Mucosa of descending colon (tissue), 3 donors: ENCODE results near the gene UGT1A1. TPM values are rescaled to one million over a fixed set of nuclear protein-coding genes. Genes with fewer than 3 reads are reported as not detected.

ENCODE experiments used
- ATAC-seq: fragments of 200-7000 bp; cut with Tn5 transposase; one replicate; pipeline ENCODE4 v1.9.1; 2020; ENCODE audit warnings: mild to moderate bottlenecking, moderate library complexity
- DNase-seq, 3 donors: peaks; one replicate each; pipeline ENCODE4 v3.0.0-alpha.2; 2020
- H3K36me3 ChIP-seq: fragments of 200-600 bp; one replicate; pipeline ENCODE4 v1.8.0; 2021; ENCODE audit warnings: low read depth, mild to moderate bottlenecking
- H3K4me1 ChIP-seq: fragments of 200-600 bp; one replicate; pipeline ENCODE4 v1.8.0; 2021; ENCODE audit warnings: low read depth, mild to moderate bottlenecking
- H3K4me3 ChIP-seq: fragments of 200-600 bp; one replicate; pipeline ENCODE4 v1.8.0; 2021; ENCODE audit warnings: mild to moderate bottlenecking
- H3K9me3 ChIP-seq: fragments of 200-600 bp; one replicate; pipeline ENCODE4 v1.8.0; 2021; ENCODE audit warnings: mild to moderate bottlenecking
- CTCF ChIP-seq: fragments of 200-600 bp; IDR thresholded peaks from one replicate; pipeline ENCODE4 v1.8.0; 2022; ENCODE audit warnings: antibody characterized with exemption, mild to moderate bottlenecking
- intact Hi-C, 2 donors: fragments of 100-400 bp; cut with DNase I in 1 of 2; cut with micrococcal nuclease in 1 of 2; formaldehyde crosslinking; loops; one replicate each; pipeline versions ENCODE4 v1.11.0 to v1.11.1; 2022; cut with DNase I, micrococcal nuclease
- total RNA-seq, 3 donors: library from RNA; stranded (reverse); fragmentation: NEBNext Ultra II Directional in 2 of 3; extraction: Animal tissue kit (Norgen Biotek cat#: 25700) in 2 of 3; gene quantifications; one replicate each; pipeline versions ENCODE4 v1.2.1 to v1.2.4, GENCODE V29; 2021 to 2023
- donor health status: DM: no; HTN: no; CAD: no; lungs with moderate emphysema.
- donor health status: DM: no; HTN: no; CAD: no.
- donor health status: DM: no; HTN: yes; CAD: no.

Gene UGT1A1
- total RNA-seq, 3 donors from 2014 or later: 4.0 to 7.0 (median 4.9) TPM

- H3K4me1 ChIP-seq: no peaks in the 10 kb centered on the region
- no peaks in the 10 kb centered on the region for H3K36me3 ChIP-seq
- TF ChIP-seq CTCF: no peak
- H3K9me3 ChIP-seq: no peaks in the 10 kb centered on the region
- ATAC-seq (no peak), DNase-seq (no peak)
- intact Hi-C loops: no loop called here
- no peak overlapping the region for H3K4me3 ChIP-seq
These were observed 29.5 kb downstream of the UGT1A1 start for GRCh38 chr2:233789554-233789953.

GRCh38 chr2:233791151-233791882, 31.2 kb downstream of the UGT1A1 start:
- no peaks in the 10 kb centered on the region for H3K4me1 ChIP-seq
- DNase-seq: no peak
- H3K9me3 ChIP-seq: no peaks in the 10 kb centered on the region
- no peaks in the 10 kb centered on the region for H3K36me3 ChIP-seq
- no peak for TF ChIP-seq CTCF
- no peak overlapping the region for H3K4me3 ChIP-seq
- intact Hi-C loops: no loop called here
- ATAC-seq: no peak

- DNase-seq (no peak), ATAC-seq (no peak)
- intact Hi-C loops: no loop called here
- H3K9me3 ChIP-seq: no peaks in the 10 kb centered on the region
- no peaks in the 10 kb centered on the region for H3K4me1 ChIP-seq
- H3K4me3 ChIP-seq: no peak overlapping the region
- no peak for TF ChIP-seq CTCF
- no peaks in the 10 kb centered on the region for H3K36me3 ChIP-seq
These were observed 31.8 kb downstream of the UGT1A1 start for GRCh38 chr2:233791883-233792329.

- no peaks in the 10 kb centered on the region for H3K4me1 ChIP-seq
- DNase-seq (no peak), ATAC-seq (no peak)
- TF ChIP-seq CTCF: no peak
- H3K4me3 ChIP-seq: no peak overlapping the region
- H3K36me3 ChIP-seq: no peaks in the 10 kb centered on the region
- intact Hi-C loops: no loop called here
- no peaks in the 10 kb centered on the region for H3K9me3 ChIP-seq
These were observed 32.6 kb downstream of the UGT1A1 start for GRCh38 chr2:233792720-233793119.

GRCh38 chr2:233793465-233794127, 33.5 kb downstream of the UGT1A1 start:
- DNase-seq (no peak), ATAC-seq (no peak)
- Histone ChIP-seq H3K36me3 (no peaks in the 10 kb centered on the region), H3K9me3 (no peaks in the 10 kb centered on the region), H3K4me1 (no peaks in the 10 kb centered on the region), H3K4me3 (no peak overlapping the region)
- no peak for TF ChIP-seq CTCF
- intact Hi-C loops: no loop called here
